ENCODE data around the gene CELA2B. TPM values are rescaled to one million over a fixed set of nuclear protein-coding genes. Genes with fewer than 3 reads are reported as not detected.

CELA2B gene
- total and polyA plus RNA-seq, 10 of the 15 experiments (the other 5 are each of a cell fraction or from before 2014, with no cell fraction given), result not detected

GRCh38 chr1:15524283-15525049 is 48.6 kb downstream of the CELA2B start:
- FAIRE-seq (peak; percentile 95), DNase-seq (ENCODE audit: low read depth, low spot score) (peak; percentile 88), ATAC-seq (peak; percentile 77)
- H3K9ac ChIP-seq (ENCODE audit: control insufficient read depth, insufficient read depth, low read length), result peak overlapping the region; percentile 58; the same call in 1 of the 2 replicates
- ChIA-PET POLR2A (interaction anchor here (1.3 to 1.8 kb wide), 2 partner anchors 11 to 93 kb away, joined by 3 to 4 read pairs; no protein-coding TSS in a partner anchor), CTCF (interaction anchor here (1.0 kb wide), 1 partner anchor 217 kb away, joined by 3 read pairs; no protein-coding TSS in a partner anchor), SMC1A (ENCODE audit: uncharacterized antibody, unreplicated experiment) (interaction anchor here (1.3 kb wide), 2 partner anchors 10 to 11 kb away, joined by 3 to 4 read pairs; no protein-coding TSS in a partner anchor), RAD21 (ENCODE audit: unreplicated experiment) (interaction anchor here (1.0 kb wide), 1 partner anchor 114 kb away, joined by 3 read pairs; no protein-coding TSS in a partner anchor)
- no peaks in the 10 kb centered on the region for H3K36me3 ChIP-seq (ENCODE audit: control insufficient read depth in 2 of 2, insufficient read depth in 2 of 2, low read length in 1 of 2)
- BruUV-seq (replicated peaks), result no TSS peak
- H3K4me3 ChIP-seq, result no peak overlapping the region
- H3K27me3 ChIP-seq (replicated peaks in 1 of 2; ENCODE audit: control insufficient read depth in 2 of 2, insufficient read depth in 2 of 2, low read length in 1 of 2), result no peaks in the 10 kb centered on the region
- in situ Hi-C loops (cut with MboI), result no loop called here
- H3K4me2 ChIP-seq (ENCODE audit: control insufficient read depth, insufficient read depth), result no peak overlapping the region
- H3K9me3 ChIP-seq (replicated peaks; ENCODE audit: control insufficient read depth, insufficient read depth, low read length), result no peaks in the 10 kb centered on the region
- H4K20me1 ChIP-seq (ENCODE audit: control insufficient read depth, insufficient read depth), result no peaks in the 10 kb centered on the region
- H3K27ac ChIP-seq (ENCODE audit: control insufficient read depth, insufficient read depth), result peak overlapping the region; percentile 87
- peaks cover 9% of the 10 kb centered on the region; the same call in 1 of the 2 replicates for H3K4me1 ChIP-seq (ENCODE audit: control insufficient read depth, insufficient read depth, low read length)
- intact Hi-C loops (cut with micrococcal nuclease; ENCODE audit: unreplicated experiment), result loop anchor here (10.0 kb wide), 2 partner anchors 320 to 450 kb away; partner anchors contain the start of genes SPEN and ZBTB17
- peaks cover 13% of the 10 kb centered on the region for H3K79me2 ChIP-seq (ENCODE audit: control insufficient read depth, insufficient read depth, low read length)
- WGBS (ENCODE audit: insufficient coverage, insufficient replicate concordance, low lambda C conversion rate, missing lambda C conversion rate), result 2% methylated on average over 35 of the region's 88 CpGs
- peak overlapping the region; percentile 87 for H2AFZ ChIP-seq (ENCODE audit: control insufficient read depth, low read depth, low read length)
- peak; percentile 96 for TF ChIP-seq NR2F1 (conservative IDR thresholded peaks at IDR 0.05)
- peak; percentile 49; the same call in 1 of the 2 replicates for TF ChIP-seq RUNX3 (IDR thresholded peaks at IDR 0.05; ENCODE audit: low read length)
- TF ChIP-seq NFYA (IDR thresholded peaks at IDR 0.05; ENCODE audit: borderline replicate concordance, low read depth, low read length), result no peak
- TF ChIP-seq CHD1 (IDR thresholded peaks at IDR 0.05; ENCODE audit: low read depth, low read length), result no peak
- TF ChIP-seq KLF5 (IDR thresholded peaks at IDR 0.05; ENCODE audit: partially characterized antibody), result no peak
- no peak for TF ChIP-seq ZNF622 (IDR thresholded peaks at IDR 0.05)
- peak in 1 of 2 experiments; percentile 7; a peak in 1 of 4 replicates for TF ChIP-seq CEBPB (IDR thresholded peaks at IDR 0.05; ENCODE audit: borderline replicate concordance in 1 of 2, low read depth in 2 of 2, low read length in 2 of 2)
- TF ChIP-seq CBFB (IDR thresholded peaks at IDR 0.05; ENCODE audit: low read depth), result no peak
- no peak for TF ChIP-seq LARP7 (IDR thresholded peaks at IDR 0.05)
- no peak for TF ChIP-seq SPI1 (IDR thresholded peaks at IDR 0.05; ENCODE audit: borderline replicate concordance, insufficient read depth, low read depth, low read length)
- no peak for TF ChIP-seq HDGF (IDR thresholded peaks at IDR 0.05)
- no peak for TF ChIP-seq YY1 (IDR thresholded peaks at IDR 0.05; ENCODE audit: low read depth, low read length)
- TF ChIP-seq IRF4 (IDR thresholded peaks at IDR 0.05; ENCODE audit: low read depth, low read length), result 0 out of 2 replicates have a peak, but pooled peaks have one; percentile 18
- no peak for TF ChIP-seq PBX3 (IDR thresholded peaks at IDR 0.05; ENCODE audit: insufficient replicate concordance, low read depth, low read length)
- no peak for TF ChIP-seq ESRRA (IDR thresholded peaks at IDR 0.05; ENCODE audit: low read length)
- no peak for TF ChIP-seq FOS (IDR thresholded peaks at IDR 0.05; ENCODE audit: borderline replicate concordance, extremely low read depth, insufficient read length)
- TF ChIP-seq ZNF592 (IDR thresholded peaks at IDR 0.05), result no peak

Data from GM12878 (cell line).